ENCODE data around the gene TMEM53.

Gene TMEM53

GRCh38 chr1:44603718-44604117 lies 70.6 kb downstream of the TMEM53 start:
- DNase-seq (ENCODE audit: low read depth): no peak

Data from T follicular helper cell (primary cell).